GM18951 (cell line): ENCODE results near the gene SERAC1.
"Not testable (repeated sequence)": the region's sequence is repeated elsewhere in the genome, so short reads cannot be mapped to it uniquely, and the experiment has no call there.

Experiments
- POLR2A ChIP-seq: IDR thresholded peaks from 4 replicates; pipeline ENCODE4 v1.6.1; 2011; ENCODE audit warnings: mild to moderate bottlenecking; ENCODE audit not compliant: insufficient read length, insufficient read depth; ENCODE audit errors: extremely low read depth
- in situ Hi-C: fragments of 300-500 bp; cut with MboI; formaldehyde crosslinking; loops from one replicate; pipeline ENCODE4 v1.12.0; 2022; ENCODE audit warnings: low sequenced_read_pairs, mixed read lengths, inconsistent platforms; ENCODE audit not compliant: unreplicated experiment

The SERAC1 gene

GRCh38 chr6:158191032-158191431 lies 23.0 kb upstream of the SERAC1 start:
- in situ Hi-C loops, result no loop called here
- no peak for TF ChIP-seq POLR2A

GRCh38 chr6:158188591-158188990 lies 20.5 kb upstream of the SERAC1 start:
- in situ Hi-C loops, result no loop called here

GRCh38 chr6:158185729-158186456 lies 17.8 kb upstream of the SERAC1 start:
- in situ Hi-C loops, result no loop called here
- TF ChIP-seq POLR2A, result no peak

More at GRCh38 chr6:158188591-158188990, 20.5 kb upstream of the SERAC1 start:
- no peak for TF ChIP-seq POLR2A

- no peak for TF ChIP-seq POLR2A
- in situ Hi-C loops, result no loop called here
Observed at GRCh38 chr6:158184608-158185007, 16.5 kb upstream of the SERAC1 start.

GRCh38 chr6:158183174-158183972 lies 15.3 kb upstream of the SERAC1 start:
- in situ Hi-C loops, result not testable (repeated sequence)

GRCh38 chr6:158177712-158178111 lies 9.7 kb upstream of the SERAC1 start:
- in situ Hi-C loops, result not testable (repeated sequence)

- in situ Hi-C loops, result no loop called here
- no peak for TF ChIP-seq POLR2A
Observed at GRCh38 chr6:158175111-158175510, 7.0 kb upstream of the SERAC1 start.

GRCh38 chr6:158174514-158174913 lies 6.5 kb upstream of the SERAC1 start:
- TF ChIP-seq POLR2A, result no peak
- in situ Hi-C loops, result no loop called here

- no peak for TF ChIP-seq POLR2A
- in situ Hi-C loops, result no loop called here
Observed at GRCh38 chr6:158174024-158174423, 6.0 kb upstream of the SERAC1 start.

- in situ Hi-C loops, result no loop called here
- TF ChIP-seq POLR2A, result no peak
Observed at GRCh38 chr6:158172001-158172400, 3.9 kb upstream of the SERAC1 start.

GRCh38 chr6:158170656-158171081 lies 2.6 kb upstream of the SERAC1 start:
- in situ Hi-C loops, result no loop called here
- no peak for TF ChIP-seq POLR2A

GRCh38 chr6:158169634-158170033 lies 1.6 kb upstream of the SERAC1 start:
- in situ Hi-C loops, result not testable (repeated sequence)

- in situ Hi-C loops, result no loop called here
- no peak for TF ChIP-seq POLR2A
Observed at GRCh38 chr6:158165919-158166416, 2.1 kb downstream of the SERAC1 start.

- TF ChIP-seq POLR2A, result no peak
- in situ Hi-C loops, result no loop called here
Observed at GRCh38 chr6:158164579-158165170, 3.4 kb downstream of the SERAC1 start.
